ENCODE results near the gene NCAM2. TPM values are rescaled to one million over a fixed set of nuclear protein-coding genes. Genes with fewer than 3 reads are reported as not detected.
A peak's percentile ranks its signal among the peaks of the same experiment; 100 is the strongest.

Gene NCAM2
- polyA plus RNA-seq, 1 donor = 5.8 TPM

GRCh38 chr21:21179619-21180298, 181.6 kb downstream of the NCAM2 start:
- DNase-seq = no peak

GRCh38 chr21:21182401-21183010, 184.3 kb downstream of the NCAM2 start:
- no peak for DNase-seq

- no peak for DNase-seq
These were observed 184.9 kb downstream of the NCAM2 start for GRCh38 chr21:21183092-21183491.

GRCh38 chr21:21184771-21185528, 186.7 kb downstream of the NCAM2 start:
- no peak for DNase-seq

DNA sequence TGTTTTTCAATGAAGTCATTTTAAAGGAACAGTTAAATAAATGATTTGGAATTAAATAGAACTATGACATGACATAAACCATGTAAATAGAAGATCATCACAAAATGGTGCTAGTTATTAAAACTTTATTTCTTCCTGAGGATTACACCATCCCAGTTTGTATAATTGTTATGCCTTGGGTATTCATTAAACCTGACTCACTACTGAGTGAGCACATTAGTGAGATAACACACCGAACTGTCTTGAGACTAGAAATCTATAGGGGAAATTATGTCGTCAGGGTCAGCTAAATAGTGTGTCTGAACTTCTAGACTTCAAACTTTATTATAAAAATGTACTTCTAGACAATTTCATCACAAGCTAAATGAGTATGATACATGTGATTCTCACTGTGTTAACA, 189.4 kb downstream of the NCAM2 start:
- DNase-seq = no peak

DNA sequence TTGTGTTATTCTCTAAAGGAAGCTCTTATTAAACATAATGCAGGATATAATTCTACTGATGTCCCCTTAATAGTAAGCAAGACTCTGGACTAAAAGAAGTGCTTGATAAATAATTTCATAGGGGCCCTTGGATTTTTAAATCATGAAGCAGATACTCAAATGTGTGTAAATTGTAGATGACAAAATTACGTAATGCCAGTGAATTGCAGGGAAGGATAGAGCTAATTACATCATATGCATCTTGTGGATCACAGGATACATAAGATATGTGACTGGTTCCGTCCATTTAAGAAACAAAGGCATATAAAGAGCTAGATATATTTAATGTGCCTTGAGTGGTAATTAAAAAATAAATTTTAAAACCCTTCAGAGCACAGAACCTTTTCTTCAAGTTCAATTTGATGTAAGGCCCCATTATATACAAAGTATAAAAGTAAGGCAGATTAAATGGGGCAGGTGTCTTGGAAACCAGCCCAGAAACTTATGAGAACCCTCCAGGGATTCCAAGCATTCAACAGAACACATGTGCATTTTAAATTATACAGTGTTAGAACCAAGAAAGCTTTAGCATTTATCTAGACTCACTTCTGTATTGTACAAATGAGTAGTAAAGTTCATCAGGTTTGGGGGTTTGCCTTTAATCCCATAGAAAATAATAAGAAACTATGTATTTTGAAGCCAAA, 190.4 kb downstream of the NCAM2 start:
- peak; percentile 68 for DNase-seq

DNA sequence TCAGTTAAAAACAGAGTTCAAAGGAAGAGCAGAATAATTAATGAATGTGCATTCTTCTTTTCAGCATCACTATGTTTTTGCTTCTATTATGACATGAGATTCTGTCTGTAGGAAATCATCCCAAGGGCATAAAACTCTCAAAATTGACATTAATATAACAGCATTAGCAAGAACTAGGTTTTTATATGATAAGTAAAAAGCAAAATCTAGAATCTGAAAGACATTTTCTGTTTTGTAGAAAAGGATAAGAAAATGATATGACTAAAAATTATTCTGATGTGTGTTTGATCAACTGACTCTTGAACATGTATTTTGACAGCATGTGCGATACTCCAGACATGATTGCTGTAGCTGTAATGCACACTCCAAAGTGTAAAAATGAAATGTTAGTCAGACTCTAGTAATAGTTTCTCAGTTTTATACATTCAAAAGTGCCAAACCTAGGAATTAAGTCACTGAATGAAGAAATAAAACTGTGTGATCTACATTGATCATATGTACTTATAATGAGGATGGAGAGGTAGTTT, 197.3 kb downstream of the NCAM2 start:
- no peak for DNase-seq

- DNase-seq = no peak
These were observed 197.9 kb downstream of the NCAM2 start for GRCh38 chr21:21196087-21196486.

DNA sequence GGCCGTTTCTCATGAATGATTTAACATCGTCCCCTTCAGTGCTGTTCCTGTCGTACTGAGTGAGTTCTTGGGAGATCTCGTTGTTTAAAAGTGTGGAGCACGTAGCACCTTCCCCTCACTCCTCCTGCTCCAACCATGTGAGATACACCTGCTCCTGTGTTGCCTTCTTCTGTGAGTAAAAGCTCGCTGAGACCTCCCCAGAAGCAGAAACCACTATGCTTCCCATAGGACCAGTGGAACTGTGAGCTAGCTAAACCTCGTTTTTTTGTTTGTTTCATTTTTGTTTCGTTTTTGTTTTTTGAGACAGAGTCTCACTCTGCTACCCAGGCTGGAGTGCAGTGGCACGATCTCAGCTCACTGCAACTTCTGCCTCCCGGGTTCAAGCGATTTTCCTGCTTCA, 198.6 kb downstream of the NCAM2 start:
- no peak for DNase-seq

DNA sequence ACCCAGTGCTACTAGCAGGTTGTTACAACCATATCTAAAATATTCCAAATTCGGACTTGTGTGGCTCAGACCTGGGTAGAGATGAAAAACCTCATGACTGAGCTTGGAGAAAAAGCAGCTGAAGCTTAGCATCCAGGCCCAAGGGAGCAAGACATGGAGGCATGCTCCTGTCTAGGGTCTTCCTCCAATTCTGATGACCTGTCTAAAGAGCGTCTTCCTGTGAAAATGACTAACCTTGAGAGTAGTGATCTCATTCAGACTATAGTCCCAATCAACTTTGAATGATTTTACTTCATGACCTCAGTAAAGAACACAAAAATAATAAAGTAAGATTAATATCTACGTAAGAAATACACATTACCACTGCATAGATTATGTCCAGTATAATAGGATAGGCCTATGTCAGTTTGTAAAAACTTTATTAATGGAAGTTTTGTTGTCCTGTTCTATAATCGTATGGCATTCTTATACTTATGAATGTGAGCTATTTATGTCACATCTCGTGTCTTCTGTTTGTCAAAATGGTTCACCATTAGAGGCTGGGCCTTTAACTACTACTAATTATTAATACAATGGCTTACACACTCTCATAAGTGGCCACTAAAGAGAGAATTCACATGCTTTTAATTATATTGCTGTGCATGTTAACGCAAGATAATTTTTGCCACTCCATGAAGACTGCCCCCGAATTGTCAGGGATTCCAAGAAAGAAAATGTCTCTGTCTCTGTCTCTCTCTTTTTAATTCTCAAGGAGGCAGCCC, 201.3 kb downstream of the NCAM2 start:
- DNase-seq = no peak

DNA sequence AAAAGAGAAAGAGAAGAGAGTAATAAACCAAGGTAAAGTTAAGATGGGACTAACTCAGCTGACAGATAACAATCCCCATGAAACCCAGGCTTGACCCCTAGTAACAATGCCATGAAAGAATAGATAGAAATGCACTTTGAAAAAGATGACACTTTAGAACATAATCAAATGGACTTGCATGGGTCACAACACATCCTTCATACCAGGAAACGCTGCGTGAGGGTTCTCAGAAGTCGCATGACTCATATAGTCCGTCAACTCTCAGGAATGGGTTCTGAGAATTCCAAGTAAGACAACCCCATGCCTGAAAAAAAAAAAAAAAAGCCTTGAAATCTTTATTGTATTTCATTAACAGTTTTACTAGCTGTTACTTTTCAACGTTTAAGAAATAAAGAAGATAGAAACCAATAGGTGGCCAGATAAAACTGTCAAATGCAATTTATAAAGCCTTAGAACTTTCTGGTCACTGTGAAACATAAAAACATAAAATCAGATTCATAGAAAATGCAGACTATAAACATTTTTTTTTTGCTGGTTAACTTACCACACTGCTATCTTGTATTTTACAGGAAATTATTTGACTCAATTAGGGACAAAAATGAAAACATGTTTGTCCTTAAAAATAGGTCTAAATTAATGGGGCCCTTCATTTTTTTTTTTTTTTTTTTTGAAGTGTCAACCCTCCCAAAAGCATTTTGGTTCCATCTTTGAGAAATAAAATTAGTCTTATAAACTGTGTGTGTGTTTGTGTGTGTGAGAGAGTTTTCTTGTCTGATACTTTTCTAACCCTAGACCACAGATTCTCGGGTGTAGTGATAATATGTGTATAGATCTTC, 202.1 kb downstream of the NCAM2 start:
- no peak for DNase-seq

GRCh38 chr21:21200939-21201615, 202.9 kb downstream of the NCAM2 start:
- no peak for DNase-seq

DNA sequence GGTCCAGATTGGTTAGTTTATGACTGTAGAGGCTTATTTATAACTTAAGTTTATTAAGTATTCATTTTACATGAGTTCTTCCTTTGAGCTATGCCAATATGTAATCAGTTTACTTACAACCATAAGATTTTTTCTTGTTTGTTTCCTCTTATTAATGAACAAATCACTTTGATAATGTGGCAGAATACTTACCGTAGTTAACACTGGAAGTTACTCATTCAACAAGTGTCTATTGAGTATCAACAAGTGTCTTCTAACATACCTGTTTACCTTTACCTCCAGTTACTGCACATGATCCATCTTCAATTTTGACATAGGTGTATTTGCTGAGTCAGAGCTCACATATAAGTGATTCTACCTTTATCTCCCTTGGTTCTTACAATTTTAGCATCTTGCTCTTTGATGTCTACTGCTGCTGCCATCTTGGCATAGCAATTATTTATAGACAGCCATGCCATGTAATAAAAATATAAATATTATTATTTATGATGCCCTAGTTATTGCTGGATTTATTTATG, 205.7 kb downstream of the NCAM2 start:
- no peak for DNase-seq

- no peak for DNase-seq
These were observed 206.3 kb downstream of the NCAM2 start for GRCh38 chr21:21204366-21204996.

GRCh38 chr21:21205604-21206003, 207.4 kb downstream of the NCAM2 start:
- DNase-seq = no peak

GRCh38 chr21:21210552-21210951, 212.3 kb downstream of the NCAM2 start:
- DNase-seq = no peak

DNA sequence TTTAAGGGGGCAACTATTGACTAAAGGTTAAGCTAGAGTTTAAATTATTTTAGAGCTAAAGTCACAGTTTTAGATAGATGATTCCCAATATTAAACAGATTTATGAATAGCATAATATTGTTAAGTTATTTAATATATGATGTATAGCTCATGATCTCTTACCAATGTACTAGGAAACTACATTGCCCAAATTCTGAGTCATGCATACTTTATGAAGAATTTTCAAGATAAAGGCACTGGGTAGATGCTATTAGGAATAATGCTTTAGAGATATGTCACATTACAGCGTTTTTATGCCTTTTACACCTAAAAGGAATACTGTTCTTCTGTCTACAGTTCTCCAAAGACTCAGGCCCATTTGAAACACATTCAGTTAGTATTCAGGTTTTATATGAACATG, 215.1 kb downstream of the NCAM2 start:
- DNase-seq = no peak

DNA sequence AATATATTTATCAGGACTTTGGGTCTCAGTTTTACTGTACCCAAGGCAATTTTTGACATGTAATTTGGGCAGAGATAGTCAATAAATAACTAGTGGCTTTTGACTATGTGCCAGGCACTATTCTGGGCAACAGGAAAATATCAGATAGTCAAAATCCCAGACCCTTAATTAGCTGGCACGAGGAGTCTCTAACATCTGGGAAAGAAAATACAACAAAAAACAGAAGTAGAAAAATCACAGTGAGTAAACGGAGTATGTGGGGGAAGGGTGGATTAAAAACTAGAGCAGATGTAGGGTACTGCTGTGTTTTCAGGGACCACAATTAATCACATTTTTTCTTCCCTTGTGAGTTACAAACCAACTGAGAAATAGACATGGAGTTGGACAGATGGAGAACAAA, 217.8 kb downstream of the NCAM2 start:
- no peak for DNase-seq

DNA sequence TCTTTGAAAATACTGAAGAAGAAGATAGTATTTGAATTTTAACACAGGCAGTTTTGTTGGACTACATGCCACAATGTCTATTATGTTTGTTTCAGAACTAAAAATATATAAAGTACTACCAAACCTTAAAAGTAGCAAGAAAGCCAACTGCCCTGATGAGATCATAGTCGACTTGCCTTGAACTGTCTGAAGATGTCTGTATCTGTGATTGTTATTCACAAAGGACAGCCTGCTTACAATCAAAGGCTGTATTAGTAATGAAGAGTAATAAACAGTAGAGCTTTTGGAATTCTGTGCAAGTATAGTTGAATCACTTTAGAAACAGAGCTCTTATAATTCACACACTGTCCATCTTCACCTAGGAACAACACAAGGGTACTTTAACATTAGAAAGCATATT, 228.3 kb downstream of the NCAM2 start:
- no peak for DNase-seq

GRCh38 chr21:21230672-21231071, 232.5 kb downstream of the NCAM2 start:
- DNase-seq = peak; percentile 21
